Loucy (cell line): ENCODE results near the gene PMFBP1.

Source experiments
- EZH2phosphoT487 ChIP-seq: fragments of 200-600 bp; IDR thresholded peaks from 2 replicates; pipeline ENCODE4 v1.6.1; 2018; ENCODE audit warnings: antibody characterized with exemption, mild to moderate bottlenecking, moderate library complexity, borderline replicate concordance
- TF ChIP-seq, protein P1 (sequence below): fragments of 200-600 bp; sonication (generic); conservative IDR thresholded peaks from 2 replicates; pipeline ENCODE4 v1.5.1; 2014; ENCODE audit warnings: mild to moderate bottlenecking, antibody characterized with exemption, low read length

DNA sequence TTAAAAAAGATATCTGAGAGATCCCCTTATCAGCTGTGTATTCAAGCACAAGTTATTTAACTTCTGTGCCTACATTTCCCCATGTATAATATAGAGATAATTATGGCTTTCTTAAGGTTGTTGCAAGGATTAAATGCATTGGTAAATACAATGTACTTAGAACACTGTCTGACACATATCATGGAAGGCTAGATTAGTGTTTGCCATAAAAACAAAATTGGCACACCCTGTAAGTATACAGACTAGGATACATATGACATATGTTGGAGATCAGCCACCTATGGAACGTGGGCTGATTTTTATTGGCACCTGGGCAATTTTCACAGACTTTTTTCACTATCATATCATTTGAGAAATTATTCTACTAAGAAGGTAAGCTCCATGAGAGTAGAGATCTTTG lies 2.2 kb downstream of the PMFBP1 start:
- TF ChIP-seq, protein P1, sequence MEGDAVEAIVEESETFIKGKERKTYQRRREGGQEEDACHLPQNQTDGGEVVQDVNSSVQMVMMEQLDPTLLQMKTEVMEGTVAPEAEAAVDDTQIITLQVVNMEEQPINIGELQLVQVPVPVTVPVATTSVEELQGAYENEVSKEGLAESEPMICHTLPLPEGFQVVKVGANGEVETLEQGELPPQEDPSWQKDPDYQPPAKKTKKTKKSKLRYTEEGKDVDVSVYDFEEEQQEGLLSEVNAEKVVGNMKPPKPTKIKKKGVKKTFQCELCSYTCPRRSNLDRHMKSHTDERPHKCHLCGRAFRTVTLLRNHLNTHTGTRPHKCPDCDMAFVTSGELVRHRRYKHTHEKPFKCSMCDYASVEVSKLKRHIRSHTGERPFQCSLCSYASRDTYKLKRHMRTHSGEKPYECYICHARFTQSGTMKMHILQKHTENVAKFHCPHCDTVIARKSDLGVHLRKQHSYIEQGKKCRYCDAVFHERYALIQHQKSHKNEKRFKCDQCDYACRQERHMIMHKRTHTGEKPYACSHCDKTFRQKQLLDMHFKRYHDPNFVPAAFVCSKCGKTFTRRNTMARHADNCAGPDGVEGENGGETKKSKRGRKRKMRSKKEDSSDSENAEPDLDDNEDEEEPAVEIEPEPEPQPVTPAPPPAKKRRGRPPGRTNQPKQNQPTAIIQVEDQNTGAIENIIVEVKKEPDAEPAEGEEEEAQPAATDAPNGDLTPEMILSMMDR: no peak
- TF ChIP-seq EZH2phosphoT487: no peak
